HG02943 (cell line): ENCODE data around the gene SLC17A9.
"Not testable (repeated sequence)": the region's sequence is repeated elsewhere in the genome, so short reads cannot be mapped to it uniquely, and the experiment has no call there.

Experiments
- ATAC-seq: cut with Tn5 transposase; IDR thresholded peaks from one replicate; pipeline ENCODE4 v1.9.1; 2021; ENCODE audit warnings: mild to moderate bottlenecking, low read depth, moderate library complexity; ENCODE audit not compliant: unreplicated experiment

SLC17A9 gene

GRCh38 chr20:62953839-62954703, 1.6 kb downstream of the SLC17A9 start:
- peak; percentile 69 for ATAC-seq

DNA sequence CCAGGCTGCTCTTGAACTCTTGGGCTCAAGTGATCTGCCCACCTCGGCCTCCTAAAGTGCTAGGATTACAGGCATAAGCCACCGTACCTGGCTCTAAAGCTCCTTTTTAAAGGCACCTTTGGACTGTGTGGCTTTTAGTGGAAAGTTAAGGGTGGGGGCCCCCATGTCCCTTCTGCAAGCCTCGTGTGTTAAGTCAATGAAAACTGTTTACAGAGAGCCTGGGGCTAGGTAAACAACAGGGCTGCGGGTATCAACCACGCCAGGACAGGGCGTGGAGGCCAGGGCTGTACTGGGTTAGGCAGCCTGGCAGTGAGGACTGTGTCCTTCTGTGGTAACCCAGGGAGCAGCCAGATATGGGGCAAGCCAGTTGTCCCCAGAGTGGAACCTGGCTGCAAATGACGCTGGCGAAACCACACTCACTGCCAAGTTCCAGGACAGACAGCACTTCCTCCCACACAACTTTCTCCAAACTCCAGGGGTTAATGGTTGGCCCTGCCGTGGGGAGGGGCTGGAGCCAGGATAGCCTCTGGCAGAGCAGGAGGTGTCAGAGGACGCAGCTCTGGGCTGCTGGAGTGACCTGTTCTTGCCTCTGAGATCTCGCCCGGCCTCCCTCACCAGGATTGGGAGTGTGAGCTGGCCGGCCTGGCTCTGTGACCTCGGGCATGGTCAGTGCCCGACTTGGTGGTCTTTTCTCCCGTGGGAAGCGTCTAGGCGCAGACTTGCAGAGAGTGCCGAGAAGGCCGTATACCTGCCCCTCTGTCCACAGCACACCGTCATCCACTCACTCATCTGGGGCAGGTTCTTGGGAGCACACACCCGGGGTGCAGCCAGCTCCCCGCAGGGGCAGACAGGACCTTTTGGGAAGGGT, 3.2 kb downstream of the SLC17A9 start:
- no peak for ATAC-seq

- ATAC-seq, result no peak
Observed at GRCh38 chr20:62956387-62957135, 4.1 kb downstream of the SLC17A9 start.

GRCh38 chr20:62957136-62958117, 4.9 kb downstream of the SLC17A9 start:
- ATAC-seq, result no peak

DNA sequence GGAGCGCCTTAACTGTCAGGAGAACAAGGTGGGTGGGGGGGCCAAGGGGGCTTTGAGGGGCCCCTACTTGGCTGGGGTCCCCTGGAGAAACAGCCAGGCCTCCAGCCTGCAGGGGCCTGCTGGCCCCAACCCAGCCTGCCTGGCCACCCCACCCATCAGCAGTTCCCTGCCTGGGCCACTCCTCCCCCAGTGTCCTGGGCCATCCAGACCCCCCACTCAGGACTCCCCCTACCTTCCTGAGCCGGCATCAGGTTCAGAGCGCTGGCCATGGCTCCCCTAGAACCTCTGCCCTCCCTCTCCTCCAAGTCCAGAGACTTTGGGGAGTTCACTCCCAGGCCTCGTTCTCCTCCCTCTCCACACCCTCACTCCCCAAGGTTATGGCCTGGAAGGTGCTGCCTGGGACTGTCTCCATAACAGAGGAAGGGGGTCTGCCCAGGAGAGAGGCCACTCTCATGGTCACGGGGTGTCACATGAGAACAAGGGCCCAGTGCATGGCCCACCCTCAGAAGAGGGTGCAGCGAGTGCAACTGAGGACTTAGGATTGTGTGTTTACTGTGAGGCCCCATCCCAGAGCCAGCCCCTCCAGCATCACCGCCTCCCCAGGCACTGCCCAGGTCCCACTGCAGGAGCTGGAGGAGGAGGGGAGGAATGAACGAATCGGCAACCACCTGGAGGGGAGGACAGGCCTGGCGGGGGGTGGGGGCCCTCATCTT, 6.0 kb downstream of the SLC17A9 start:
- no peak for ATAC-seq

- no peak for ATAC-seq
Observed at GRCh38 chr20:62959101-62959971, 6.8 kb downstream of the SLC17A9 start.

GRCh38 chr20:62959998-62960436, 7.5 kb downstream of the SLC17A9 start:
- ATAC-seq, result no peak

- ATAC-seq, result not testable (repeated sequence)
Observed at GRCh38 chr20:62960446-62961309, 8.2 kb downstream of the SLC17A9 start.

DNA sequence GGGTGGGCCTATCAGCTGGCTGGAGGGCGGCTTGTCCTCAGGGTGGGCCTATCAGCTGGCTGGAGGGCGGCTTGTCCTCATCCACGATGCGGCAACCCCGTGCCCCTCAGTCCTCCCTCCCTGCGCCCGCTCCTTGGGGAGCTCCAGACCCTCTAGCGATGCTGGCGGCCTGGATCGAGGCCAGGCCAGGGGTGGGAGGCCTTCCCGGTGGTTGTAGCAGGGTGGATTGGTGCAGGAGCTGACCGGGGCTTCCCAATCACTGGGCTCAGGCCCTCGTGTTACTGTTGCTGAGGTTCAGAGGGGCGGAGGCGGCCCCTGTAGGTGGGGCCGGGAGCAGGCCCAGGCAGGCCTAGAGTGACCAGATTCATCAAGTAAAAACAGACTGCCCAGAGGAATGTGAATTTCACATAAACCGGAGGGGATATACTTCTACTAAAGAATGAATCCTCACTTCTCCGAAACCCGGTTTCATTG, 8.8 kb downstream of the SLC17A9 start:
- no peak for ATAC-seq

GRCh38 chr20:62961799-62962198, 9.3 kb downstream of the SLC17A9 start:
- no peak for ATAC-seq

DNA sequence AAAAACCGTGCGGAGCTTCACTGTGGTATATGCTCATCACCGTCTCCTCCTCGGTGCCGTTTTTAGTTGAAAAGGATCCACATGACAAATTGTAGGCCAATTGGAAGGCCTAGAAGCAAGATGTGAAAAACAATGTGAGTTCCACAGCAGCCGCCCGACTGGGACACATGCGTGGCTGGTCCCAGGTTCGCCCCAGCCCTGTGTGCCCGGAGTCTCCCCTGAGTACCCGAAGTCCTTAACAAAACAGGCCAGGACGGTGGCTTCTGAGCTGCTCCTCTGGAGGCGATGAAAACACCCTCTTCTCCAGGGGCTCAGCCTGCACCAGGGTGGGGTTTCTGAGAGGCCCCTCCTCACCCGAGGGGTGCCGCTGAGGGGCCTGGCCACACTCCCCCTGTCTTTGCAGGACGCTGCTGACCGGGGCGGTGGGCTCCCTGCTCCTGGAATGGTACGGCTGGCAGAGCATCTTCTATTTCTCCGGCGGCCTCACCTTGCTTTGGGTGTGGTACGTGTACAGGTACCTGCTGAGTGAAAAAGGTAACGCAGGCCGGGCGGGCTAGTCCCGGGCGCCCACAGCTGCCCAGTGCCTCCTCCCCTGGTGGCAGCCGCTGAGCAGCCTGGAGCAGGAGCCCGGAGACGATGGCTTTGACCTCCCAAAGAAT, 9.8 kb downstream of the SLC17A9 start:
- ATAC-seq, result no peak

DNA sequence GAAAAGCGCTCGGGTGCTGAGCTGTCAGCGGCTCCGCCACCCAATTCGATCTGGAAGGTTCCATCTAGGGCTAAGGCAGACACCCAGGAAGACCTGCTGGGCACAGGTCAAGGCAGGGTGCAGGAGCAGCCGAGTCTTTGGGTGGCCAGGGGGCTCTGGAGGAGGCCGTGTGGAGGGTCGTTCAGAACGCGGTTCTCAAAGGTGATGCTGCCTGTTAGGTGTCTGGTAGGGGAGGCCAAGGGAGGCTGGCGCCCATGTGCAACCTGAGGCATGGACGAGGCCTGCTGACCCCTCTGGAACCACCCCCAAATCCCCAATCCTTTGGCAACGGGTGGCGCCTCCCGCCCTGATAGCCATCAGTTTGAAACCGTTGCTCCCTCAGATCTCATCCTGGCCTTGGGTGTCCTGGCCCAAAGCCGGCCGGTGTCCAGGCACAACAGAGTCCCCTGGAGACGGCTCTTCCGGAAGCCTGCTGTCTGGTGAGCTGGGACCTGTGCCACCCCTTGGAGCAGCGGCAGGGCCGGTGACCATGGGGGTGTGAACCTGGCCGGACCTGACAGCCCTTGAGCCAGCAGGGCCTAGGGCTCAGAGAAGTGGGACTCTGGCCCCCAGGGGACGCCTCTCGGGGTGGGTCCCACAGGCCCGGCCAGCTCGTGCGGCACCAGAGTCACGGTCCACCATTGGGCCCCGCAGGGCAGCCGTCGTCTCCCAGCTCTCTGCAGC, 10.5 kb downstream of the SLC17A9 start:
- no peak for ATAC-seq

DNA sequence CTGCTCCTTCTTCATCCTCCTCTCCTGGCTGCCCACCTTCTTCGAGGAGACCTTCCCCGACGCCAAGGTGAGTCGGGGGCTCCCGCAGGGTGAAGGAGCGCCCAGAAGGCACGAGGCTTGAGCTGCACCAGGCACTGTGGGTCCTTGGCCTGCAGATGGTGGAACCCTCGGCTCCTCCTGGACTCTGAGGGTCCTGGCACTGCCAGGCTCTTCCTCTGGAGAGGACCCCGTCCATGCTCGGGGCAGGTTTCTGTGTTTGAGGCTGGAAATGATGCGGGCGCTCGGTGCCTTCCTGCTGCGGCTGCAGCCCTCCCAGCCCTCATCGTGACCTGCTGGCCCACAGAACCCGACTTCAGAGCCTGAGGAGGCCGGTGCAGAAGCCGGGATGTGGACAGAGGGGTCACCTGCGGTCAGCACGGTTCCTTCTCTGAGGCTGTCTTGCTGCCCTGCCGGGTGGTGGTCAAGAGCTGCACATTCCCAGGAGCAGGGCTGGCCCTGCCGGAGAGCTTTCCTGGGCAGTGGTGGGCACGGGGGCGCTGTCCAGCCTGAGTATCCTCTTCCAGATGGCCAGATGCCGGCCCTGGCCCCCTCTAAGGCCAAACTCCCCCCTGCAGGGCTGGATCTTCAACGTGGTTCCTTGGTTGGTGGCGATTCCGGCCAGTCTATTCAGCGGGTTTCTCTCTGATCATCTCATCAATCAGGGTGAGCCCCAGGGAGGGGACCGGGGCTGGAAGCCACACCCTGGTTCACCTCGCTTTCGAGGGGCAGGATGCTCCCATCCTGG, 11.3 kb downstream of the SLC17A9 start:
- ATAC-seq, result no peak

- no peak for ATAC-seq
Observed at GRCh38 chr20:62964700-62965099, 12.2 kb downstream of the SLC17A9 start.

DNA sequence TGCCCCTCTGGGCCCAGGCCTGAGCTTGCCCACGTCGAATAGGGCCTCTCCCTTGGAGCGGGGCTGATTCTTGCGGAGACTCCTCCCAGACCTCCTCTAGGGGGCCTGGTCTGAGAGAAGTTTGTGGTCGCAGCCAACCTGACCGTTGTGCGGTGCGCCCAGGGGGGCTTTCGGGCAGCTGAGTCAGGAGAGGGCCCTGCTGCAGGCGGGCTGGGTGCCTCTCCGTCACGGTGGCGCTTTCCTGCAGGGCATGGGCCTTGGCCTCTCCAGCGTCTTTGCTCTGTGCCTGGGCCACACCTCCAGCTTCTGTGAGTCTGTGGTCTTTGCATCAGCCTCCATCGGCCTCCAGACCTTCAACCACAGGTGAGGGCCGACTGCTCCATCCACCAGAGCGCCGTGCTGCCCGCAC, 12.9 kb downstream of the SLC17A9 start:
- ATAC-seq, result no peak
